ENCODE results near the gene EBP. TPM values are rescaled to one million over a fixed set of nuclear protein-coding genes. Genes with fewer than 3 reads are reported as not detected.

The EBP gene
- total RNA-seq, 1 donor = 45.6 TPM

GRCh38 chrX:48573690-48574269, 52.2 kb downstream of the EBP start:
- peak overlapping the region; percentile 81 for H2AFZ ChIP-seq (ENCODE audit: low read length)

GRCh38 chrX:48574270-48575266, 53.0 kb downstream of the EBP start, which contains the start of gene RBM3:
TSS of gene RBM3 (plus strand) at chrX:48574484. CDS start at chrX:48575181, 697 bp downstream.
- Histone ChIP-seq H3K27me3 (ENCODE audit: insufficient read depth, low read length) (no peaks in the 10 kb centered on the region), H3K9me3 (ENCODE audit: low read depth, low read length) (no peaks in the 10 kb centered on the region), H3K4me2 (ENCODE audit: insufficient read depth, low read length) (peak within 1 kb of the TSS; percentile 98), H3K79me2 (ENCODE audit: insufficient read depth, low read length) (peaks cover 17% of the 10 kb centered on the region), H3K36me3 (ENCODE audit: insufficient read depth, low read length) (peaks cover 36% of the 10 kb centered on the region), H4K20me1 (ENCODE audit: insufficient read depth, low read length) (peaks cover 11% of the 10 kb centered on the region), H3K4me3 (ENCODE audit: insufficient read depth, low read length) (peak within 1 kb of the TSS; percentile 74), H2AFZ (ENCODE audit: low read length) (peak within 1 kb of the TSS; percentile 81), H3K4me1 (ENCODE audit: insufficient read depth, low read length) (peaks cover 19% of the 10 kb centered on the region), H3K27ac (ENCODE audit: low read depth, low read length) (peak within 1 kb of the TSS; percentile 94)
- peak; percentile 89 for DNase-seq (ENCODE audit: insufficient read length, low spot score, missing footprints)
- TF ChIP-seq, protein P1, sequence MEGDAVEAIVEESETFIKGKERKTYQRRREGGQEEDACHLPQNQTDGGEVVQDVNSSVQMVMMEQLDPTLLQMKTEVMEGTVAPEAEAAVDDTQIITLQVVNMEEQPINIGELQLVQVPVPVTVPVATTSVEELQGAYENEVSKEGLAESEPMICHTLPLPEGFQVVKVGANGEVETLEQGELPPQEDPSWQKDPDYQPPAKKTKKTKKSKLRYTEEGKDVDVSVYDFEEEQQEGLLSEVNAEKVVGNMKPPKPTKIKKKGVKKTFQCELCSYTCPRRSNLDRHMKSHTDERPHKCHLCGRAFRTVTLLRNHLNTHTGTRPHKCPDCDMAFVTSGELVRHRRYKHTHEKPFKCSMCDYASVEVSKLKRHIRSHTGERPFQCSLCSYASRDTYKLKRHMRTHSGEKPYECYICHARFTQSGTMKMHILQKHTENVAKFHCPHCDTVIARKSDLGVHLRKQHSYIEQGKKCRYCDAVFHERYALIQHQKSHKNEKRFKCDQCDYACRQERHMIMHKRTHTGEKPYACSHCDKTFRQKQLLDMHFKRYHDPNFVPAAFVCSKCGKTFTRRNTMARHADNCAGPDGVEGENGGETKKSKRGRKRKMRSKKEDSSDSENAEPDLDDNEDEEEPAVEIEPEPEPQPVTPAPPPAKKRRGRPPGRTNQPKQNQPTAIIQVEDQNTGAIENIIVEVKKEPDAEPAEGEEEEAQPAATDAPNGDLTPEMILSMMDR (IDR thresholded peaks at IDR 0.05; ENCODE audit: extremely low read depth, low read depth, low read length) = peak; percentile 29

More at GRCh38 chrX:48573690-48574269, 52.2 kb downstream of the EBP start:
- H3K9me3 ChIP-seq (ENCODE audit: low read depth, low read length) = no peaks in the 10 kb centered on the region
- peak overlapping the region; percentile 74 for H3K4me3 ChIP-seq (ENCODE audit: insufficient read depth, low read length)
- H3K4me1 ChIP-seq (ENCODE audit: insufficient read depth, low read length) = peaks cover 19% of the 10 kb centered on the region
- TF ChIP-seq, protein P1 (IDR thresholded peaks at IDR 0.05; ENCODE audit: extremely low read depth, low read depth, low read length) = no peak
- peaks cover 34% of the 10 kb centered on the region for H3K36me3 ChIP-seq (ENCODE audit: insufficient read depth, low read length)
- DNase-seq (ENCODE audit: insufficient read length, low spot score, missing footprints) = no peak
- peak overlapping the region; percentile 98 for H3K4me2 ChIP-seq (ENCODE audit: insufficient read depth, low read length)
- H3K79me2 ChIP-seq (ENCODE audit: insufficient read depth, low read length) = peaks cover 17% of the 10 kb centered on the region
- H3K27me3 ChIP-seq (ENCODE audit: insufficient read depth, low read length) = no peaks in the 10 kb centered on the region
- peak overlapping the region; percentile 94 for H3K27ac ChIP-seq (ENCODE audit: low read depth, low read length)
- peaks cover 11% of the 10 kb centered on the region for H4K20me1 ChIP-seq (ENCODE audit: insufficient read depth, low read length)

- no peak overlapping the region for H2AFZ ChIP-seq (ENCODE audit: low read length)
- peaks cover 14% of the 10 kb centered on the region for H3K4me1 ChIP-seq (ENCODE audit: insufficient read depth, low read length)
- H3K4me2 ChIP-seq (ENCODE audit: insufficient read depth, low read length) = peak overlapping the region; percentile 98
- H3K27me3 ChIP-seq (ENCODE audit: insufficient read depth, low read length) = no peaks in the 10 kb centered on the region
- TF ChIP-seq, protein P1 (IDR thresholded peaks at IDR 0.05; ENCODE audit: extremely low read depth, low read depth, low read length) = no peak
- H3K9me3 ChIP-seq (ENCODE audit: low read depth, low read length) = no peaks in the 10 kb centered on the region
- peaks cover 36% of the 10 kb centered on the region for H3K36me3 ChIP-seq (ENCODE audit: insufficient read depth, low read length)
- peak overlapping the region; percentile 94 for H3K27ac ChIP-seq (ENCODE audit: low read depth, low read length)
- peaks cover 17% of the 10 kb centered on the region for H3K79me2 ChIP-seq (ENCODE audit: insufficient read depth, low read length)
- no peak for DNase-seq (ENCODE audit: insufficient read length, low spot score, missing footprints)
- peak overlapping the region; percentile 74 for H3K4me3 ChIP-seq (ENCODE audit: insufficient read depth, low read length)
- H4K20me1 ChIP-seq (ENCODE audit: insufficient read depth, low read length) = peaks cover 11% of the 10 kb centered on the region
These were observed 54.0 kb downstream of the EBP start for GRCh38 chrX:48575642-48576041.
